HG03280 (cell line): ENCODE data around the gene TMEM40.
"Not testable (repeated sequence)": the region's sequence is repeated elsewhere in the genome, so short reads cannot be mapped to it uniquely, and the experiment has no call there.

Experiments
- ATAC-seq: cut with Tn5 transposase; IDR thresholded peaks from one replicate; pipeline ENCODE4 v1.9.1; 2021; ENCODE audit warnings: mild to moderate bottlenecking, moderate library complexity; ENCODE audit not compliant: unreplicated experiment

TMEM40 gene

GRCh38 chr3:12722226-12722625 lies 36.8 kb downstream of the TMEM40 start:
- ATAC-seq: no peak

DNA sequence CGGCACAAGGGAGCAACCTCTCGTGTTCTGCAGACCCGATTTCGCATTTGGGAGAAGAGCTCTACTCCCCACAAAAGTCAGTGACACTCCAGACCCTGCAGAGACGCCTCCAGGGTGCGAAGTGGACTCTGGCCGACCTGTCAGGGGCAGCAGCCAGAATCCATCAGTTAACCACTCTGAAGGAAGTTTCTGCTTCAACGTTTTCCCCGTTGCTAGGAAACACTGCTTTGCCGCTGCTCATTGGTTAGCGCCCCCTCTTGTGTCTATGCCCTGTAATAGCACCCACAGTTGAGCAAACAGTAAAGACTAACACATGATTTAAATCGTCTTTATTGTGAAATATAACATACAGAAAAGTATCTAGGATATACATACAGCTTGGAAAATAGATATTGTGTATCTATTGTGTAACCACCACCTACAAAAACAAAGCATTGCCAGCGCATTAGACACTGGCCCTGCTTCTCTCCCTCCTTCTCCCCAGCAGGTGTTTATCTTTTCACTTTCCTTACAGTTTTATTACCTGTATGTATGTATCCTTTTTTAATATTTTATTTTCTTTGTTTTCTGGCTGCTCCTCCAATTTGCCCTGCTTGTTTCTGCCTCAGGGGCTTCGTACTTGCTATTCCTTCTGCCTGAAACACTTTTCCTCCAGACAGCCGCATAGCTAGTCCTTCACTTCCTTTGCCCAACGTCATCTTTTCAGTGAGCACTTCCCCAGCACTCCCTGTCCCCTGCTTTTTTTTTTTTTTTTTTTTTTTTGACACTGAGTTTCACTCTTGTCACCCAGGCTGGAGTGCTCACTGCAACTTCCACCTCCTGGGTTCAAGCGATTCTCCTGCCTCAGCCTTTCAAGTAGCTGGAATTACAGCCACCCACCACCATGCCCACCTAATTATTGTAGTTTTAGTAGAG lies 38.8 kb downstream of the TMEM40 start:
- peak; percentile 94 for ATAC-seq

DNA sequence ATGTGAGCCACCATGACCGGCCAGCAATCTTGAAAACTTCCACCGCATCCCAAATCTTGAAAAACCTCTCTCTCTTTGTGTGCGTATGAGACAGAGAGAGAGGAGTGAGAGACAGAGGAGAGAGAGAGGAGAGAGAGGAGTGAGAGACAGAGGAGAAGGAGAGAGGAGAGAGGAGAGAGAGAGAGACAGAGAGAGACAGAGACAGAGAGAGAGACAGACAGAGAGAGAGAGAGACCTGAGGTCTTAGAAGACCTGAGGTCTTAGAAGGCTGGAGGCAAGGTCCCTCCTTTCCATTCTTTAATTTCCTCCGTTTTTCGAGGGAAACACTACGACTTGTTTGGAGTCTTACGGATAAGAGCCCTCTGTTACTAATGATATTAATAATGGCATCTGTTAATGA lies 39.5 kb downstream of the TMEM40 start:
- peak; percentile 4 for ATAC-seq

GRCh38 chr3:12716605-12717151 lies 42.4 kb downstream of the TMEM40 start:
- ATAC-seq: no peak

- no peak for ATAC-seq
Observed at GRCh38 chr3:12714278-12714677, 44.8 kb downstream of the TMEM40 start.

DNA sequence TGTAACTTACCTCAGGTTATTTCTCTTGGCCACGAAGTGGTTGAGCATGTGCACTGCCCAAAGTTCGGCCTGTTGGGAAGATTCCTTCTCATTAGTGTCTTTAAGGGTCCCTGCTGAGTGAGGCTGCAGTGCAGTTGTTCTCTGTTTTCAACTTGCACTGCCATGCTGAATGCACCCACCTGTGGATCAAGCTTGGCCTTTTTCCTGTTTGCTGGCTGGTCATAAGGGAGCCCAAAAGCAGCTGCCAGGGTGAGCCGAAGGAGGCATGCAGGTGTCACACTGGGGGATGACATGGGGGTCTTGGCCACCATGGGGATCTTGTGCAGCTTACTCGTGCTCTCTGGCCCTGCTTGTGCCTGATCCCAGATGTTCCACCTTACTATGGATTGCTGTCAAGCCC lies 49.0 kb downstream of the TMEM40 start:
- no peak for ATAC-seq

DNA sequence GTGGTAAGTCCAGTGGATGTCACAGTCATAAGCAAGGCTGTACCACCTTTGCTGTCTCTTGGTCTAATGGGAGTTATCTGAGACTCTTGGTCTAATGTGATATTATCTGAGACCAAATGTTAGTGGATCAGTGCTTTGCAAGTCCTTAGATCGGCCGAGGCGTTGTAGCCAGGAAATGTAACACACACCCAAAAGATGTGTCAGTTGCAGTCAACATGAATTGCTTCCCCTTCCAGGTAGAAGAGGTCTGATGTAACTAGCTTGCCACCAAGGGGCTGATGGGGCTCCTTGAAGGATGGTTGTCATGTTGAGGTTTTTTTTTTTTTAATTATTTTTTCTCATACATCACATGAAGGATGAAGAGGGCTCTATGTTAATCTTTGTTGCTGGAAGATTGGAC lies 49.7 kb downstream of the TMEM40 start:
- ATAC-seq: no peak

- ATAC-seq: no peak
Observed at GRCh38 chr3:12708584-12709192, 50.4 kb downstream of the TMEM40 start.

DNA sequence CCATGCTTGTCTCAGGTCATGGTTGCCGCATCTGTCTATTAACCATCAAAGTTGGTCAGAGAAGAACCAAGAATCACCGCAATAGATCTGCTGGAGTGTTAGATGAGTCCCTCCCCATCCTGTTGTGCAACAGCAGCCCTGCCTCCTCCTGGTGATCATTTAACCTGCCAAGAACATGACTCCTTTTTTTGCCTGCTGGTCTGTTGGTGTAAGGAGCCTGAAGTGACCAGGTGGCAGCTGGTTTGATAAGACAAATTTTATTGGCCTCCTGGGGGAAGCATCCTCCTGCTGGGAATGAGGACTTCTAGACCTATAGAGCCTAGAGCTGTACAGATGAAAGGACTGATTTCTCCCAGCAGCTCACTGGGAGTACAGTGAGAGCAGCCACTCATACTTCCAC lies 51.6 kb downstream of the TMEM40 start:
- ATAC-seq: no peak

DNA sequence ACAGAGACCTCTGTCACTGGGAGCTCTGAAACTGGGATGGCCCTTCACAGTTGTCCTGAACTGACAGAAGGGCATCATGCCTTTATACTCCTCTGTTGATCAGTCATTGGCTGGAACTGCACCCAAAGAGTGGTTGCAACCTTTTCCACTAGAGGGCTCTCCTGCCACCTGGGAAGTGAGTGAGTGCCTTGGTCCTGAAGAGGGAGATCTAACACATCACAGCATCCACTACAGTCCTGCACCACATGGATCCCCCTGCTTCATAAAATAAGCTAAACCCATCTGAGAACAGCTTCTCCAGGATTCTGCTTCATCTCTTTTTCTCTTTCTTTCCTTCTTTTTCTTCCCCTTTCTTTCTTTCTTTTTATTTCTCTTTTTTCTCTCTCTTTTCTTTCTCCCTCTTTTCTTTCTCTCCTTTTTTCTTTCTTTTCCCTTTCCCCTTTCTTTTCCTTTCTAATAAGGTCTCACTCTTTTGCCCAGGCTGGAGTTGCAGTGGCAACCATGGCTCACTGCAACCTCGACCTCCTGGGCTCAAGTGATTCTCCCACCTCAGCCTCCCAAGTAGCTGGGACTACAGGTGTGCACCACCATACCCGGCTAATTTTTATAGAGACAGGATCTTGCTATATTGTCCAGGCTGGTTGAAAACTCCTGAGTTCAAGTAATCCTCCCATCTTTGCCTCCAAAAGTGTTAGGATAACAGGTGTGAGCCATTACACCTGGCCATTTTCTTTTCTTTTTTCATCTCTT lies 52.4 kb downstream of the TMEM40 start:
- ATAC-seq: peak; percentile 81

GRCh38 chr3:12705981-12706380 lies 53.1 kb downstream of the TMEM40 start:
- ATAC-seq: no peak

DNA sequence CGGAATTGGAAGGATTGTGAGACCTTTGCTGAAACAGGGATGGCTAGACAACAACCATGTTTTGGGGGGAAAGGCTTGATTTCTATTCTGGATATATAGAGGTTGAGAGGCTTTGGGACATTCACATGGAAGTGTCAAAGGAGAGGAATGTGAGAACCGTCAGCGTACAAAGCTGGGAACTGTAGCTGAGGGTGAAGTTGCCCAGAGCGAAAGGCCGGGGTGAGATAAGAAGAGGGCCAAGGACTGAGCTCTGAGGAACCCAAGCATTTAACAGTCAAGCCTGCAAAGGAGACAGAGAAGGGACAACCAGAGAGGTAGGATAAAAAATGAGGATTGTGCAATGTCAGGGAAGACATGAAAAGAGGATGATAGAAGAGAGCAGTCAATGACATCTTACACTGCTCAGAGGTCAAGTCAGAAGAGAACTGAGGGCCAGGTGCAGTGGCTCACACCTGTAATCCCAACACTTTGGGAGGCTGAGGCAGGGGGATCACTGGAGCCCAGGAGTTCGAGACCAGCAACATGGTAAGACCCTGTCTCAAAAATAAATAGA lies 53.6 kb downstream of the TMEM40 start:
- no peak for ATAC-seq

- ATAC-seq: no peak
Observed at GRCh38 chr3:12702501-12702900, 56.6 kb downstream of the TMEM40 start.

- not testable (repeated sequence) for ATAC-seq
Observed at GRCh38 chr3:12701601-12702000, 57.5 kb downstream of the TMEM40 start.

DNA sequence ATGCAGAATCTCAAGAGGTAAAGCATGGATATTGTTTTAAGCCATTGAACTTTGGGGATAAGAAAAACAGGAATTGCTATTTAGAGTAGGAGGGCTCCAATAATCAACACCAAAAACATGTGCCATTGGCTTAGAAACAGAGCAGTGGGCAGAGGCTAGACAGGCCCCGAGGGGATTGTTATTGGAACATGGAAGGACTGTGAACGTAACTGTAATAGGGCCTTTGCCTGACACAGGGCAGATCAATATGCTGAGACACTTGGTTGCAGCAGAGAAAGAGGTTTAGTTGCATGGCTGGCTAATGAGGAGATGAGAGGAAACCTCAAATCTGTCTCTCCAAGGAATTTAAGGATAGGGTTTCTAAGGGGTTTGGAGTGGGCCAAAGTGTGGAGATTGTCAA lies 58.3 kb downstream of the TMEM40 start:
- no peak for ATAC-seq

DNA sequence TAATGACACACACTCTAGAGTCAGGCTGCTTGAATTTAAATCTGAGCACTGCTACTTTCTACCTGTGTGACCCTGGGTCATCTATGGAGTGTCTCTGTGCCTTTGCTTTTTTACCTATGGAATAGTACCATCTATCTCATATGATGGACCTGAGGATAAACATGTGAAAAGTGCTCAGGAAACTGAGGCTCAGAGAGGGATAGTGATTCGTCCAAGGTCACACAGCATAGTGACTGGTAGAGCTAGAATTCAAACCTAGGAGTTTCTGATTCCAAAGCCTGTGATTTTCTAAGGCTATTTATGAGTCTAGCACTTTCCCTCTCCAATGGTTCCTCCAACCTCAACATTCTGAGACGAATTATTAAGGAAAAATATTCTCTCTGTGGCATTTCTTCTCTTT lies 63.1 kb downstream of the TMEM40 start:
- no peak for ATAC-seq

DNA sequence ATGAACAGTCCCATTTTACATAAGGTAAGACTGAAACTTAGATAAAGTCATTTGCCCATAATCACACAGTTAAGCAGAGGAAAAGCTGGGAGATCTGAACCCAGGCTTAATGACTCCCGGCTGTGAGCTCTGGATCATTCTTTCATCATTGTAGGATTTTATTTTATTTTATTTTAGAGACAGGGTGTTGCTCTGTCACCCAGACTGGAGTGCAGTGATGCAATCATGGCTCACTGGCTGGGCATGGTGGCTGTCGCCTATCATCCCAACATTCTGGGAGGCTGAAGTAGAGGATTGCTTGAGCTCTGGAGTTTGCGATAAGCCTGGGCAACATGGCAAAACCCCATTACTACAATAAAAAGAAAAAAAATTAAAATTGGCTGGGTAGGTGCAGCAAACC lies 63.9 kb downstream of the TMEM40 start:
- no peak for ATAC-seq

DNA sequence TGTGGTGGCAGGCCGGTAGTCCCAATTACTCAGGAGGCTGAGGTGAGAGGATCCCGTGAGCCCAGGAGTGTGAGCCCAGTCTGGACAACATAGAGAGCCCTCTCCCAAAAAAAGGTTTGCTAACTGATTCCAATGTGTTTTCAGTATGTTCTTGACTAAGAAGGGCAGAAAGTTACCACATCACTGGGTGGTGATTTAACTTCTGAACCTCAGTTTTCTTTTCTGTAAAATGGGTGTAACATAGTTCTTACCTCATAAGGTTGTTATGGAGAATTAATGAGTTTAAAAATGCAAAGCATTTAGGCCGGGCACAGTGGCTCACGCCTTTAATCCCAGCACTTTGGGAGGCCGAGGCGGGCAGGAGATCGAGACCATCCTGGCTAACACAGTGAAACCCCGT lies 66.6 kb downstream of the TMEM40 start:
- no peak for ATAC-seq

DNA sequence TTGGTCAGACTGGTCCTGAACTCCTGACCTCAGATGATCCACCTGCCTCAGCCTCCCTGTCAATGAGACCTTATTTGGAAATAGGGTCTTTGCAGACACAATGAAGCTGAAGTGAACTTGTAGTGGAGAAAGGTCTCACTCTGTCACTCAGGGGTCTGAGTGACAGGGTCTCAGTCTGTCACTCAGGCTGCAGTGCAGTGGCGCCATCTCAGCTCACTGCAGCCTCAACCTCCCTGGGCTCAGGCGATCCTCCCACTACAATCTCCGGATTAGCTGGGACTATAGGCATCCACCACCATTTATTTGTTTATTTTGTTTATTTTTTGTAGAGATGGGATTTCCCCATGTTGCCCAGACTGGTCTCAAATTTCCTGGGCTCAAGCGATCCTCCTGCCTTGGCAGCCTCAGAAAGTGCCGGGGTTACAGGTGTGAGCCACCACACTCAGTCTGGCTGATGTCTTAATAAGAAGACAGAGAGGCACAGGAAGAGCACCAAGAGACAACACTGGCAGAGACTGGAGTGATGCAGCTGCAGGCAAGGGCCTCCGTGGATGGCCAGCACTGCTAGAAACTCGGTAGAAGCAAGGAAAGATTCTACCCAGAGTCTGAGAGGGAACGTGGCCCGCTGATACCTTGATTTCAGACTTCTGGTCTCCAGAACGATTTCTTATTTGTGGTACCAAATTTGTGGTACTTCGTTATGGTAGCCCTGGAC lies 68.9 kb downstream of the TMEM40 start:
- ATAC-seq: no peak

DNA sequence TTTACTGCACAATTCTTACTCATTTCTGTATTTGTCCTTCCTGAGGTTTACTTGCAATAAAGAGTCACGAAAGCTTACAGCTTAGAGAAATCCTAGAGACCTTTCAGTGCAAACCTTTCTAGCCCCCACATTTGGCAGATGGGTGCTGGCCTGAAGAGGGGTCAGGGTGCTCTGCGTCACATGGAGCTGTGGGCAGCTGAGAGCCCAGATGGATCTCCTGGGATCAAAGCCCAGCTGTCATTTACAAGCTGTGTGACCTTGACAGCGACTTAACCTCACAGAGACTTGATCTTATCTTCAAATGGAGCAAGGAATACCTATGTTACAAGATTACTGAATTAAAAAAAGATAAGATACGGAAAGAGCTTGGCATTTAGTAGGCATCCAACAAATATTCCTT lies 71.1 kb downstream of the TMEM40 start:
- no peak for ATAC-seq

DNA sequence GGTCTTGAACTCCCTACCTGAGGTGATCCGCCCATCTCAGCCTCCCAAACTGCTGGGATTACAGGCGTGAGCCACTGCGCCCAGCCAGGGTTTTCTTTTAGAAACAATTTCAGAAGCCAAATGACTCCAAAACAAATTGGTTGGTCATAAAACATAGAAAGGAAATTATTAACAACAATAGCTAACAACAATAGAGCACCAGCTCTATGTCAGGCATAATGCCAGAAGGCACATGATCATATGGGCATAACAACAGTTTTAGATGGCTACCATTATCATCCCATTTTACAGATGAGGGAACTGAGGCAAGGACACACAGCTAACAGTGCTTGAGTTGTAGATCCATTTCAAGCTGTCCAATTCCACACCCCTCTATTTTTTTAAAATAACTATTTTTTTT lies 73.0 kb downstream of the TMEM40 start:
- no peak for ATAC-seq
